ENCODE data around the gene TSC1.

- TF ChIP-seq POLR2AphosphoS5 (IDR thresholded peaks at IDR 0.05) (no peak), CTCF (IDR thresholded peaks at IDR 0.05) (no peak), POLR2A (IDR thresholded peaks at IDR 0.05) (no peak), EP300 (IDR thresholded peaks at IDR 0.05; ENCODE audit: low read depth) (no peak)
These were observed 21.0 kb downstream of the TSC1 start for GRCh38 chr9:132923346-132923902.

All from transverse colon (tissue), 4 donors.